K562 (cell line): Measurements from ENCODE around the gene CCNL2. TPM values are rescaled to one million over a fixed set of nuclear protein-coding genes. Genes with fewer than 3 reads are reported as not detected.

ENCODE experiments used
- CBX1 ChIP-seq: sonication (generic); IDR thresholded peaks from 2 replicates; pipeline ENCODE4 v1.6.1; 2016; ENCODE audit warnings: antibody characterized with exemption, low read depth, mild to moderate bottlenecking
- CREB3L1 ChIP-seq: fragments of 450-650 bp; IDR thresholded peaks from 2 replicates; pipeline ENCODE4 v1.6.1; 2014; ENCODE audit warnings: low read depth, mild to moderate bottlenecking, moderate library complexity, borderline replicate concordance
- E2F6 ChIP-seq, 2 experiments: IDR thresholded peaks; 2 replicates each; pipeline ENCODE4 v1.6.1; 2011; ENCODE audit warnings: borderline replicate concordance in 1 of 2, control low read depth in 1 of 2, low read depth in 1 of 2, low read length in 1 of 2, mild to moderate bottlenecking in 1 of 2, mixed read lengths in 1 of 2, moderate library complexity in 1 of 2; ENCODE audit not compliant: insufficient read depth in 1 of 2, insufficient read length in 1 of 2, poor library complexity in 1 of 2, severe bottlenecking in 1 of 2; ENCODE audit errors: extremely low read depth in 1 of 2
- FOXO4 ChIP-seq: fragments of 450-650 bp; formaldehyde crosslinking; IDR thresholded peaks from 2 replicates; pipeline ENCODE4 v1.4.0; 2020; ENCODE audit warnings: mild to moderate bottlenecking, moderate library complexity
- HLTF ChIP-seq: fragments of 450-650 bp; IDR thresholded peaks from 2 replicates; pipeline ENCODE4 v1.6.1; 2016
- MTA1 ChIP-seq: fragments of 450-650 bp; IDR thresholded peaks from 2 replicates; pipeline ENCODE4 v1.6.1; 2017; ENCODE audit warnings: borderline replicate concordance
- NCOR1 ChIP-seq: fragments of 450-650 bp; IDR thresholded peaks from 2 replicates; pipeline ENCODE4 v1.6.1; 2016; ENCODE audit warnings: mild to moderate bottlenecking, moderate library complexity
- NR1H2 ChIP-seq: sonication (generic); formaldehyde crosslinking; IDR thresholded peaks from 2 replicates; pipeline ENCODE4 v1.4.0; 2020; ENCODE audit warnings: mild to moderate bottlenecking, missing genetic modification reagents
- SAFB2 ChIP-seq: fragments of 200-400 bp; formaldehyde crosslinking; IDR thresholded peaks from 2 replicates; pipeline ENCODE4 v1.6.1; 2018; ENCODE audit warnings: borderline replicate concordance, low read length, low read depth, moderate library complexity; ENCODE audit not compliant: severe bottlenecking
- SREBF1 ChIP-seq: fragments of 150-350 bp; IDR thresholded peaks from 2 replicates; pipeline ENCODE4 v1.6.1; 2014; ENCODE audit warnings: antibody characterized with exemption, low read depth, low read length, borderline replicate concordance
- TEAD2 ChIP-seq: fragments of 450-650 bp; IDR thresholded peaks from 2 replicates; pipeline ENCODE4 v1.6.1; 2016; ENCODE audit warnings: missing genetic modification characterization, control low read depth, missing compliant biosample characterization
- ZNF121 ChIP-seq: sonication (generic); formaldehyde crosslinking; conservative IDR thresholded peaks from 2 replicates; pipeline ENCODE4 v1.8.0; 2022; ENCODE audit warnings: missing genetic modification reagents
- ZNF324 ChIP-seq: fragments of 250-450 bp; sonication (Bioruptor Pico); IDR thresholded peaks from 2 replicates; pipeline ENCODE4 v1.4.0; 2020; ENCODE audit warnings: mild to moderate bottlenecking
- ZNF407 ChIP-seq: fragments of 450-650 bp; IDR thresholded peaks from 2 replicates; pipeline ENCODE4 v1.6.1; 2016; ENCODE audit warnings: low read depth
- polyA plus RNA-seq, 8 experiments: library from polyadenylated mRNA; depleted of rRNA in 4 of 8; stranded (reverse) in 5 of 8; unstranded in 3 of 8; fragments of >200 nt; fragmentation: Nextera tagmentation in 2 of 8; fragmentation: Illumina TruSeq in 1 of 8; extraction: Ambion mirVana in 2 of 8; extraction: Trizol in 1 of 8; gene quantifications; 2 replicates each; pipeline versions ENCODE4 v1.2.1 to v1.2.3, GENCODE V29; 2011 to 2014; ENCODE audit warnings: inconsistent platforms in 1 of 8, missing spikeins in 1 of 8
- total RNA-seq, 7 experiments: library from RNA; depleted of rRNA in 6 of 7; stranded (reverse); fragments of >200 nt in 6 of 7; fragmentation: Illumina TruSeq in 2 of 7; extraction: Trizol in 2 of 7; gene quantifications; 2 replicates each; pipeline versions ENCODE4 v1.2.1 to v1.2.3, GENCODE V29; 2011 to 2021; ENCODE audit warnings: low replicate concordance in 1 of 7

The CCNL2 gene
- total and polyA plus RNA-seq, 9 of the 15 experiments (the other 6 are each of a cell fraction or from before 2014, with no cell fraction given), result 2.8 to 287 (median 94.5) TPM

- TF ChIP-seq ZNF407 (peak; percentile 34; the same call in 1 of the 2 replicates), E2F6 (IDR thresholded peaks at IDR 0.05; ENCODE audit: borderline replicate concordance in 1 of 2, extremely low read depth in 1 of 2, insufficient read depth in 1 of 2, insufficient read length in 1 of 2, low read depth in 1 of 2, low read length in 1 of 2, poor library complexity in 1 of 2, severe bottlenecking in 1 of 2) (no peak), SREBF1 (no peak), ZNF121 (CRISPR knock-in tag) (no peak), HLTF (no peak), FOXO4 (CRISPR knock-in tag) (0 out of 2 replicates have a peak, but pooled peaks have one; percentile 54), NCOR1 (no peak), MTA1 (no peak), NR1H2 (CRISPR knock-in tag) (no peak), SAFB2 (no peak), CBX1 (0 out of 2 replicates have a peak, but pooled peaks have one; percentile 26), ZNF324 (CRISPR knock-in tag) (no peak), CREB3L1 (no peak), TEAD2 (tag) (no peak)
These were observed 34.0 kb upstream of the CCNL2 start (continued) for GRCh38 chr1:1432951-1433803.
